Measurements from ENCODE around the gene CA6.

- TF ChIP-seq, protein P1, sequence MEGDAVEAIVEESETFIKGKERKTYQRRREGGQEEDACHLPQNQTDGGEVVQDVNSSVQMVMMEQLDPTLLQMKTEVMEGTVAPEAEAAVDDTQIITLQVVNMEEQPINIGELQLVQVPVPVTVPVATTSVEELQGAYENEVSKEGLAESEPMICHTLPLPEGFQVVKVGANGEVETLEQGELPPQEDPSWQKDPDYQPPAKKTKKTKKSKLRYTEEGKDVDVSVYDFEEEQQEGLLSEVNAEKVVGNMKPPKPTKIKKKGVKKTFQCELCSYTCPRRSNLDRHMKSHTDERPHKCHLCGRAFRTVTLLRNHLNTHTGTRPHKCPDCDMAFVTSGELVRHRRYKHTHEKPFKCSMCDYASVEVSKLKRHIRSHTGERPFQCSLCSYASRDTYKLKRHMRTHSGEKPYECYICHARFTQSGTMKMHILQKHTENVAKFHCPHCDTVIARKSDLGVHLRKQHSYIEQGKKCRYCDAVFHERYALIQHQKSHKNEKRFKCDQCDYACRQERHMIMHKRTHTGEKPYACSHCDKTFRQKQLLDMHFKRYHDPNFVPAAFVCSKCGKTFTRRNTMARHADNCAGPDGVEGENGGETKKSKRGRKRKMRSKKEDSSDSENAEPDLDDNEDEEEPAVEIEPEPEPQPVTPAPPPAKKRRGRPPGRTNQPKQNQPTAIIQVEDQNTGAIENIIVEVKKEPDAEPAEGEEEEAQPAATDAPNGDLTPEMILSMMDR (IDR thresholded peaks at IDR 0.05; ENCODE audit: low read depth, low read length): no peak
- no peak for TF ChIP-seq MAX (IDR thresholded peaks at IDR 0.05; ENCODE audit: low read depth, low read length)
Measured at GRCh38 chr1:9018333-9018732, 72.7 kb downstream of the CA6 start.

Data from NB4 (cell line).